Measurements from ENCODE around the gene NXPE3.
"Not testable (repeated sequence)": the region's sequence is repeated elsewhere in the genome, so short reads cannot be mapped to it uniquely, and the experiment has no call there.

The NXPE3 gene

GRCh38 chr3:101852983-101853840, 74.2 kb downstream of the NXPE3 start:
- DNase-seq (ENCODE audit: low spot score): no peak

GRCh38 chr3:101853982-101854381, 75.0 kb downstream of the NXPE3 start:
- DNase-seq (ENCODE audit: low spot score): no peak

GRCh38 chr3:101854608-101855304, 75.7 kb downstream of the NXPE3 start:
- no peak for DNase-seq (ENCODE audit: low spot score)

- no peak for DNase-seq (ENCODE audit: low spot score)
These were observed 78.3 kb downstream of the NXPE3 start for GRCh38 chr3:101857301-101857741.

- no peak for DNase-seq (ENCODE audit: low spot score)
These were observed 79.5 kb downstream of the NXPE3 start for GRCh38 chr3:101858464-101859030.

- no peak for DNase-seq (ENCODE audit: low spot score)
These were observed 81.0 kb downstream of the NXPE3 start for GRCh38 chr3:101859882-101860448.

- DNase-seq (ENCODE audit: low spot score): no peak
These were observed 82.3 kb downstream of the NXPE3 start for GRCh38 chr3:101861212-101861788.

- DNase-seq (ENCODE audit: low spot score): no peak
These were observed 82.9 kb downstream of the NXPE3 start for GRCh38 chr3:101861789-101862415.

GRCh38 chr3:101862416-101863165, 83.6 kb downstream of the NXPE3 start:
- no peak for DNase-seq (ENCODE audit: low spot score)

- DNase-seq (ENCODE audit: low spot score): not testable (repeated sequence)
These were observed 85.9 kb downstream of the NXPE3 start for GRCh38 chr3:101864926-101865325.

GRCh38 chr3:101865751-101866509, 86.9 kb downstream of the NXPE3 start:
- no peak for DNase-seq (ENCODE audit: low spot score)

GRCh38 chr3:101867511-101867910, 88.5 kb downstream of the NXPE3 start:
- DNase-seq (ENCODE audit: low spot score): no peak

GRCh38 chr3:101867996-101868395, 89.0 kb downstream of the NXPE3 start:
- no peak for DNase-seq (ENCODE audit: low spot score)

GRCh38 chr3:101868534-101869464, 89.8 kb downstream of the NXPE3 start:
- no peak for DNase-seq (ENCODE audit: low spot score)

- DNase-seq (ENCODE audit: low spot score): no peak
These were observed 91.1 kb downstream of the NXPE3 start for GRCh38 chr3:101870138-101870537.

GRCh38 chr3:101873619-101874018, 94.6 kb downstream of the NXPE3 start:
- DNase-seq (ENCODE audit: low spot score): no peak

- no peak for DNase-seq (ENCODE audit: low spot score)
These were observed 97.1 kb downstream of the NXPE3 start for GRCh38 chr3:101876142-101876541.
